Measurements from ENCODE around the gene KCNB1. TPM values are rescaled to one million over a fixed set of nuclear protein-coding genes. Genes with fewer than 3 reads are reported as not detected.

Gene KCNB1
- total RNA-seq, 1 donor from 2014 or later: not detected

GRCh38 chr20:49471397-49471796, 11.1 kb downstream of the KCNB1 start:
- DNase-seq (ENCODE audit: extremely low read depth, low read depth, low spot score): no peak

DNA sequence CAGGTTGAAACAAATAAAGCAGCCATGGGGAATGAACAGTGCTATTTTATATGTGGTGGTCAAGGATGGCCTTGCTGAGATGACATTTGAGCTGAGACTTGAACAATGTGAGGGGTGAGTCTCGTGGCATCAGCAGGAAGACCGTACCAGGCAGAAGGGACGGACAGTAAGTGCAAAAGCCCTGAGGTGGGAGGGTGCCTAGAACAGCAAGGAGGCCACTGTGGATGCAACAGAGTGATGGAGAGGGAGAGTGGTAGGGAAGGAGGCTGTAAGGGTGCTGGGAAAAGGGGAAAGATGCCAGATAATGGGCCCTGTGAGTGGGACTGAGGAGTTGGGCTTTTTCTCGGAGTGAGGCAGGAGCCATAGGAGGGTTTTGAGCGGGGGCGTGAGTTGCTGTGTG, 11.5 kb downstream of the KCNB1 start:
- no peak for DNase-seq (ENCODE audit: extremely low read depth, low read depth, low spot score)

- DNase-seq (ENCODE audit: extremely low read depth, low read depth, low spot score): no peak
Observed at GRCh38 chr20:49469060-49469459, 13.4 kb downstream of the KCNB1 start.

DNA sequence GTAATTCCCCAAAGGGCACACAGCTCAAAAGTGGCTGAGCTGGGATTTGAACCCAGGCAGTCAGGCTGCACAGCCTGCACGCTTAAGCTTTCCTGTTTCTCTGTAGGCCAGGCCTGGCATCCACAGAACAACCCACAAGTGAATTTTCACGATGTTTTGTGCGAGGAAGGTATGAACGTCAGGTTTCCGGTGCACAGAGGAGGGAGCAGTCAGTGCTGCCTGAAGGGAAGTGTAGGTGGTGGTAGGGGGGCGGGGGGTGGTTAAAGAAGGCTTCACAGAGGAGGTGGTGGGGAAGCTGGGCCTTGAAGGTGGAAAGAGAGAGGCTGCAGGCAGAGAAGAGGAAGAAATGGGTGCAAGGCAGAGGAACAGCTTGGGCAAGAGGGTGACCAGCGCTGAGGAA, 14.1 kb downstream of the KCNB1 start:
- no peak for DNase-seq (ENCODE audit: extremely low read depth, low read depth, low spot score)

GRCh38 chr20:49466114-49466912, 16.2 kb downstream of the KCNB1 start:
- DNase-seq (ENCODE audit: extremely low read depth, low read depth, low spot score): no peak

- no peak for DNase-seq (ENCODE audit: extremely low read depth, low read depth, low spot score)
Observed at GRCh38 chr20:49464556-49464955, 17.9 kb downstream of the KCNB1 start.

DNA sequence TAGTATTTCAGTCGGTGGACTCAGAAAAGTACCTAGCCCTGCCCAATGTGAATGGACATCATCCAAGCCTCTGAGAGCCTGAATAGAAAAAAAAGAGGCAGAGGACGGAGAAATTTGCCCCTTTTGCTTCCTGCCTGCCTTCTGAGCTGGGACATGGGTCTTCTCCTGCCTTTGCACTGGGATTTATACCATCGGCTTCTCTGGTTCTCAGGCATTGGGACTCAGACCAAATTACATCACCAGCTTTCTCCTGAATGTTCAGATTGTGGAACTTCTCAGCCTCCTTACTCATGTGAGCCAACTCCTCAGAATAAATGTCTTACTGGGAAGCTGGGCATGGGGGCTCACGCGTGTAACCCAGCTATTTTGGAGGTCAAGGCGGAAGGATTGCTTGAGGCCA, 19.8 kb downstream of the KCNB1 start:
- no peak for DNase-seq (ENCODE audit: extremely low read depth, low read depth, low spot score)

DNA sequence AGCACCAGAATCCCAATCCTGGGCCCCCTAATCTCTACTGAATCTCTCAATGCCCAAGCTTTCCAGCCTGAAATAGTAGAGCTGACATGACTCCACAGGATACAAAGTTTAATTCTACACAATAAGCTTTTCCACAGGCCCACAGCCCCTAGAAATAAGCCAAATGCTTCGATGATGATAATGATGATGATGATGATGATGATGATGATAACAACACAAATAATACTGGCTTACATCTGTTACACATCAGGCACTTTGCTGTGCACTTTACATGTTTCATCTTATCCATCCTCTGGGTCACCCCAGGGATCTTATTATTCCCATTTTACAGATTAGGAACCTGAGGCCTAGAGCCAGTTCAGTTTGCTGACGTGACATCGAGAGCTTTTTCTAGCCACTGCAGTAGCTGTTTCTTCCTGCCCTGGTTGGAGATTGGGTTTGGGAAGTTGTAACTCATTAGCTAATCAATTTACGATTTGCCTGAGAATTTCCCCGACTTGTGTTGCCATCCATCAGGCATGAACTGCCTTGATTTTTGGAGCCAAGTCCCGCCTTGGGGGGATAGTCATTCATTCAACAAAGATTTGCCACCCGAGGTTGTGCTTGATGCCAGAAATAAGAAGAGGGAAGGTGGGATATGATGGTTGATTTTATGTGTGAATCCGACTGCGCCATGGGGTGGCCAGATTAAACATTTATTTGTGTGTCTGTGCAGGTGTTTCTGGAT, 20.4 kb downstream of the KCNB1 start:
- no peak for DNase-seq (ENCODE audit: extremely low read depth, low read depth, low spot score)

DNA sequence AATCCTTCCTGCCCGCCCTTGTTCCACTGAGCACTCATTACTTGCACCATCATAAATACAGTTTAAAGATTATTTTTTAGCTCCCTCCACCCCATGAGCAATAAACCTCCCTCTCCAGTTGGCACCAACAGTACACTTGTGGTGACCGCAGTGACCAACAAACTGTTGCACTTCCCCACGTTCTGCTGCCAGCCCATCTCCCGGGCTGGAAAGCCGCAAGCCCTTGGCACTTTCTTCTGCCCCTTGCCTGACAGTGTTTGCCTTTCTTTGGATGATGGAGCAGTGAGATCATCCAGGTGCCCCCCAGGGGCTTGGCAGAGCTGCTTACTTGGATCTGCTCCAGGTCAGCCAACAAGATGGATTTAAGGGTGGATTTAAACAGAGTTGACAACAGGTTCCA, 21.6 kb downstream of the KCNB1 start:
- no peak for DNase-seq (ENCODE audit: extremely low read depth, low read depth, low spot score)

DNA sequence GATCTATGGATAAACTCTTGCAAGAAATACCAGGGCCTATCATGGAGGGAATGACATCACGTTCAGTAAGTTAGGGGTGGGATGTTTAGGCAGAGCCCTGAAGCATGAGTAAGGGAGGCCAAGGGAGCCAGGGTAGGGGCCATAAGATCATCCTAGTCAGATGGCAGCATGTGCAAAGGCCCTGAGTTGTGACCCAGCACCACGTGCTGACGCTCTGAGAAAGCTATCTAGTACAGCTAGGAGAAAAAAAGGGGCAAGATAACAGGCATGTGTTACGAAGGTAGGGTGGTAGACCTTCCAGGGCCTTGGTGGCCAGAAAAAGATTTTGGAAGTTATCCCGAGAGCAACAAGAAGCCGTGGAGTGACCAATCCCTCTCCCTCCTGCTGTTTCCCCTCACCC, 22.3 kb downstream of the KCNB1 start:
- no peak for DNase-seq (ENCODE audit: extremely low read depth, low read depth, low spot score)

GRCh38 chr20:49459684-49460083, 22.8 kb downstream of the KCNB1 start:
- DNase-seq (ENCODE audit: extremely low read depth, low read depth, low spot score): no peak

- DNase-seq (ENCODE audit: extremely low read depth, low read depth, low spot score): no peak
Observed at GRCh38 chr20:49457444-49457843, 25.0 kb downstream of the KCNB1 start.

DNA sequence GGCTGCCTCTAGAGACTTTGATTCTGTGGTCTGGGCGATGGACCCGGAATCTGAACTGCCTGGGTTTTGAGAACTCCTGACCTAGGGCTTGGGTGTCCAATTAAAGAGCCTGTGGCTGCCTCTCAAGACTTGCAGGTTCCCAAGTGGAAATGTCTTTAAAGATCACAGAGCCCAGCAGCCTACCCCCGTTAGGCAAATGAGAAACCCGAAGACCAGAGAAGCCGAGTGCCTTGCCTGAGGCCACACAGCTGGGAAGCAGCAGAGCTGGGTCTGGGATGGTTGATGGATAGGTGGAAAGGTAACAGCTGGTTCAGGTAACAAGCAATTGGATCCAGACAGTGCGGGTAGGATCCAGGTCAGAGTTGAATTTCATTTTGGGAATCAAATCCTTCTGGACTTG, 25.8 kb downstream of the KCNB1 start:
- no peak for DNase-seq (ENCODE audit: extremely low read depth, low read depth, low spot score)

- no peak for DNase-seq (ENCODE audit: extremely low read depth, low read depth, low spot score)
Observed at GRCh38 chr20:49455691-49456090, 26.8 kb downstream of the KCNB1 start.

DNA sequence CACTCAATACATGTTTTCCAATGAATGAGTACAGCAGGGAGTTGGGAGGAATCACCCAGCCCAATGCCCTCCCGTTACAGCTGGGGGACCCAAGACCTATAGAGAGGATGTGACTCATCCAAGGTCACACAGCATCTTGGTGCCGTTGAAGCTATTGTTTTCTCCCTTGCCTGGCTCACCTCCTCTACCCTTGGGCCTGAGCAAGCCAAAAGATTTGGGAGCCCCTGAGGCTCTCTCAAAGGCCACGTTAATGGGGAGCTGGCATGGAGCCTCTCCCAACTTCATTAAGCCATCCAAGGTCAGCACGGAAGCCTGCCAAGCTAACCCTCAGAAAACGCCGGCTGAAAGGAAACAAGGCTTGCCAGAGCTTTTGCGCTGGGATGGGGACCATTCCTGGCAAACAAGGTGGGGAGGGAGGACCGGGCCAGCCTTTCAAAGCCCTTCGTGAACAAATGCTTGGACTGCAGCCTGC, 30.4 kb downstream of the KCNB1 start:
- peak; percentile 5 for DNase-seq (ENCODE audit: extremely low read depth, low read depth, low spot score)

GRCh38 chr20:49450281-49450721, 32.2 kb downstream of the KCNB1 start:
- DNase-seq (ENCODE audit: extremely low read depth, low read depth, low spot score): no peak

DNA sequence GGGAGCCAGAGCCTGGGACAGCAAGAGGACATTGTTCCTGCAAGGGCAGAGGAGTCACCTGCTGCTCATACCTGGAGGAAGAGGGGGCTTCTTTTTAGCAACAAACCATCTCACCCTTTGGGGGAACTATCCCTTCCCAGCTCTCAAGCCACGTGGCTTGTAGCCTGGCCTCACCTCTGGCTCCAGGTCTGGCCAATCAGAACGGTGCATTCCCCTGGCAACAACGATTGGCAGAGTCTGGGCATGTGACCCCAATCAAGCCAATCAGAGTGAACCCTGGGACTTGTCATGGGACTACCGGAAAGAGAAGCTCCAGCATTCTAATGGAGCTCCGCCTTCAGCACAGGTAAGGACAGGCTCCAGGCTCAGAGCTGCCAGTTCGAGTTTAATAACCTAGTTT, 33.6 kb downstream of the KCNB1 start:
- no peak for DNase-seq (ENCODE audit: extremely low read depth, low read depth, low spot score)

DNA sequence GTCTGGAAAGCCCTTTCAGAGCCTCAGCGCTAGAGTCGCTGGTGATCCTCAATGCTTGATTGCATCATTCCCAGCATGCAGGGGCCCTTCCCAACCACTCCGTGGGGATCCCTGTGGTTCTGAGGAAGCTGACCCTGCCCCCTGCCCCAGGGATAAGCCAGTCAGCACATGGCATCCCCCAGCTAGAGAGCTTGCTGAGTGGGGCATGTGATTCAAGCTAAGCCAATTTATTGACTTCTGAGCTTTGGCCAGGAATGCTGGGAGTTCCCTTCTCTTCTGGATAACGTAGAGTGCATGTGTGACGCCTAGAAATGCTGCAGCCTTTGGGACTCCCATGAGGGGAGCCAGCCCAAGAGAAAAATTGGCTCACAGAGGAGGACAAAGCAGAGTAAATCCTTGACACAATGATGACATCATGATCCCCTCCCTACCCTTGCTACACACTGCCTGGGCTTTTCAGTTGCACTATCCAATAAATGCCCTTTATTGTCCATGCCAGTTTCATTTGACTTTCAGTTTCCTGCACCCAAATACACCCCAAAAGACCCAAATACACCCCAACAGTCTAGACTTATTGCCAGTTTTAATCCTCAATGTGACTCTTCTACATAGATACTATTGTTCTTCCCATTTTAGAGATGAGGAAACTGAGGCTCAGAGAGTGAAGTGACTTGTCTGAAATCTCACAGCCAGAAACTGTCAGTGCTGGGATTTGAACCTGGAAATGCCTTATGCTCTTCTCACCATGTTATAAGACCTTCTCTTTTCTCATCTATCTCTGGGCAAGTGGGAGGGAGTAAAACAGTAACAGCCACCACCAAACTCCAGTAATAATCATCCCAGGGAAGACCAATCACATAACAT, 34.3 kb downstream of the KCNB1 start:
- no peak for DNase-seq (ENCODE audit: extremely low read depth, low read depth, low spot score)

DNA sequence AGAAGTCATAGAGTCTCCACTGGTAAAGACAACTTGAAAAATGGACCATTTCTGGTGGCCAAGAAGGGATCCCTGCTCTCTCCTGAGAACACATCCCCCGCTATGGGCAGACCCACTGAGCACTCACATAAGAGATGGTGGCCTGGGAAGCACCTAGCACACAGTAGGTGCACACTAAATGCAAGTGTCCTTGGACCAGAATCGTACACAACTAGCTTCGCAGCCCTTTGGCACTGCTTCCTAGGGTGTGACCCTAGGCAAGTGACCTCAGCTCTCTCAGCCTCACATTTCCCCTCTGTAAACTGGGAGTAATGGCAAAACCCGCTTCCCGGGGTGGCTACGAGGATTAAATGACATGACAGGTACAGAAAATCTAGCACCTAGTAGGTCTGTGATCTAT, 35.1 kb downstream of the KCNB1 start:
- no peak for DNase-seq (ENCODE audit: extremely low read depth, low read depth, low spot score)

DNA sequence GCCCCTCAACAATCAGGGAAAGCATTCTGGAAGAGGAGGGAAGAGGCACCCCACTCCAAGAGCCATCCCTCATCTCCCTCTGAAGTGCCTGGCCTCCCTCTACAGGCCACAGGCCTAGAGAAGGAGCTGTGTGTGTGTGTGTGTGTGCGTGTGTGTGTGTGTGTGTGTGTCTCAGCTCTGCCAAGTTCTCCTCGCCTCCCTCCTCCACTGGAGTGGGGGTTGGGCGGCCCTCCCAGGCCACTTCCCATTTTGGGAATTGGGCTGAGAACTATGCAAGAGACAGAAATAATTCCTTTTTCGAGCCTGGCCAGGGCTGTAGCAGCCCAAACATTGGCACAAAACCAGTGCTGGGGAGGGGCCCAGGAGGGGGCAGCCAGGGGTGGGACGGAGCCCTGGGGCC, 35.7 kb downstream of the KCNB1 start:
- DNase-seq (ENCODE audit: extremely low read depth, low read depth, low spot score): no peak

GRCh38 chr20:49446080-49446479, 36.4 kb downstream of the KCNB1 start:
- no peak for DNase-seq (ENCODE audit: extremely low read depth, low read depth, low spot score)
